ENCODE measurements around the gene PXDN.

Gene PXDN

DNA sequence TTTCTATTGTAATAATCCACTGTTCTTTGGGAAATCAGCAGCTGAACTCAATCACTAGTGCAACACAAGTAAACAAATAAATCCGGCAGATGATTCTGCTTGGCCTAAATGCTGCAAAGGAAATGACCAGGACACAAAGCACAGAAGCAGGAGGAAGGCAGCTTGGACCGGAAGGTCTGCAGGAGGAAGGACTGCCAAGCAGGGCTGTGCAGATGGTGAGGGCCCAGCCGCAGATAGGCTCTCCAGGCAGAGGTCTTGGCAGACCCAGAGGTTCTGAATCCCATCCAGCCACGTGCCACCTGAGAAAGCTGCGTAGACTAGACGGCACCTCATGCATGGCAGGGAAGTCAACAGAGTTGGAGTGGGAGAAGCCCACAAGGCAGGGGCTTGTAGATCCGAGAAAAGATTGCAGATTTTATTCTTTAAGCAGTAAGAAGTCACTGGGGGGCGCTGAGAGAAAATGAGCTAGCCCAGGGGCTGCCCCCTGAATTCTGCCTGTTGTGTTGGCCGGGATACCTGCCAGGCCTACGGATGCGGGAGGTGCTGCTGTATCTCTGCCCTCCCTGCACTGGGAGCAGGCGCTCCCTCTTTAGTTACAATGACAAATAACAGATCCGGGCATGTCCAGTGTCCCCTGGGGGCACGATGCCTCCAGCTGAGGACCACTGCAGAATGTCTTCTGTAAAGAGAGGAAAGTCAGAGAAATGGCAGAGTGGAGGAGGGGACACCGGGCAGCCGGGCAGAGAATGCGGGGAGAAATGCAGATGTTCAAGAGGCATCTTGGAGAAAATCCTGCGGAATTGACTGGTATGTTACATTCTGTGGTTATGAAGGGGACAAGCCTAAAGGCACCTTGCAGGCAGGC is 153.5 kb downstream of the PXDN start:
- H3K9me3 ChIP-seq, result no peaks in the 10 kb centered on the region
- TF ChIP-seq, protein P1, sequence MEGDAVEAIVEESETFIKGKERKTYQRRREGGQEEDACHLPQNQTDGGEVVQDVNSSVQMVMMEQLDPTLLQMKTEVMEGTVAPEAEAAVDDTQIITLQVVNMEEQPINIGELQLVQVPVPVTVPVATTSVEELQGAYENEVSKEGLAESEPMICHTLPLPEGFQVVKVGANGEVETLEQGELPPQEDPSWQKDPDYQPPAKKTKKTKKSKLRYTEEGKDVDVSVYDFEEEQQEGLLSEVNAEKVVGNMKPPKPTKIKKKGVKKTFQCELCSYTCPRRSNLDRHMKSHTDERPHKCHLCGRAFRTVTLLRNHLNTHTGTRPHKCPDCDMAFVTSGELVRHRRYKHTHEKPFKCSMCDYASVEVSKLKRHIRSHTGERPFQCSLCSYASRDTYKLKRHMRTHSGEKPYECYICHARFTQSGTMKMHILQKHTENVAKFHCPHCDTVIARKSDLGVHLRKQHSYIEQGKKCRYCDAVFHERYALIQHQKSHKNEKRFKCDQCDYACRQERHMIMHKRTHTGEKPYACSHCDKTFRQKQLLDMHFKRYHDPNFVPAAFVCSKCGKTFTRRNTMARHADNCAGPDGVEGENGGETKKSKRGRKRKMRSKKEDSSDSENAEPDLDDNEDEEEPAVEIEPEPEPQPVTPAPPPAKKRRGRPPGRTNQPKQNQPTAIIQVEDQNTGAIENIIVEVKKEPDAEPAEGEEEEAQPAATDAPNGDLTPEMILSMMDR (IDR thresholded peaks at IDR 0.05; ENCODE audit: low read depth, low read length), result peak; percentile 22
- DNase-seq, result peak; percentile 51
- peak overlapping the region; percentile 33 for H3K4me3 ChIP-seq (ENCODE audit: low read depth, low read length)
- peaks cover 8% of the 10 kb centered on the region; the same call in 1 of the 2 replicates for H3K4me1 ChIP-seq
- H3K36me3 ChIP-seq, result no peaks in the 10 kb centered on the region
- H3K27me3 ChIP-seq, result no peaks in the 10 kb centered on the region

DNA sequence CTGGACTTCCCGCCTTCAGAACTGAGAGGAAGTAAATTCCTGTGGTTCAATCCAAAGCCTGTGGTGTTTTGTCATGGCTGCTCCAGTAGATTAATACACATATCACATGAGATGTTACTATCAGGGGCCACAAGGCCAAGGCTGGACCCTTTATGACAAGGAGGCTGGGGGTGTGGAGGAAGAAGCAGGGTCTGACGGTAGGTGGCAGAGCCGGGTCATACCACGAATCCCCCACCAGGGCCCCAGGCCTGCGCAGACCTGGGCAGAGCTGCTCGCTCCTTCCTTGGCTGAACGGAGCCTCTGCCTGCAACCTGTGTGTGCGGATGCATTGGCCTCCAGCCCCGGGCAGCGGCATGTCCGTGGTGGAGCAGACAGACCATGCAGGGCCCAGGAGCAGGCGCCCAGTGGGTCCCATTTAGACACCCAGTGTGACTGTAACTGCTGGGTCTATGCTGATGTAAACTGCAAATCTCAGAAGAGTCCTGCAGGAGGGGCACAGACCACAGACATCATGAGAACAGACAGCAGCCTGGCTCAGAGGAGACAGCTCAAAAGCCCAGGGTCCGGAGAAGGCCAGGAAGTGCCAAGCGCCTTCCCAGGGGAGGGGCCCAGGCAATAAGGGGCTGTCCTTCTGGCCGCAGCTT is 155.2 kb downstream of the PXDN start:
- H3K36me3 ChIP-seq, result no peaks in the 10 kb centered on the region
- no peaks in the 10 kb centered on the region for H3K27me3 ChIP-seq
- no peak overlapping the region for H3K4me3 ChIP-seq (ENCODE audit: low read depth, low read length)
- TF ChIP-seq, protein P1 (IDR thresholded peaks at IDR 0.05; ENCODE audit: low read depth, low read length), result no peak
- DNase-seq, result no peak
- no peaks in the 10 kb centered on the region for H3K9me3 ChIP-seq
- H3K4me1 ChIP-seq, result peaks cover 5% of the 10 kb centered on the region; the same call in 1 of the 2 replicates

DNA sequence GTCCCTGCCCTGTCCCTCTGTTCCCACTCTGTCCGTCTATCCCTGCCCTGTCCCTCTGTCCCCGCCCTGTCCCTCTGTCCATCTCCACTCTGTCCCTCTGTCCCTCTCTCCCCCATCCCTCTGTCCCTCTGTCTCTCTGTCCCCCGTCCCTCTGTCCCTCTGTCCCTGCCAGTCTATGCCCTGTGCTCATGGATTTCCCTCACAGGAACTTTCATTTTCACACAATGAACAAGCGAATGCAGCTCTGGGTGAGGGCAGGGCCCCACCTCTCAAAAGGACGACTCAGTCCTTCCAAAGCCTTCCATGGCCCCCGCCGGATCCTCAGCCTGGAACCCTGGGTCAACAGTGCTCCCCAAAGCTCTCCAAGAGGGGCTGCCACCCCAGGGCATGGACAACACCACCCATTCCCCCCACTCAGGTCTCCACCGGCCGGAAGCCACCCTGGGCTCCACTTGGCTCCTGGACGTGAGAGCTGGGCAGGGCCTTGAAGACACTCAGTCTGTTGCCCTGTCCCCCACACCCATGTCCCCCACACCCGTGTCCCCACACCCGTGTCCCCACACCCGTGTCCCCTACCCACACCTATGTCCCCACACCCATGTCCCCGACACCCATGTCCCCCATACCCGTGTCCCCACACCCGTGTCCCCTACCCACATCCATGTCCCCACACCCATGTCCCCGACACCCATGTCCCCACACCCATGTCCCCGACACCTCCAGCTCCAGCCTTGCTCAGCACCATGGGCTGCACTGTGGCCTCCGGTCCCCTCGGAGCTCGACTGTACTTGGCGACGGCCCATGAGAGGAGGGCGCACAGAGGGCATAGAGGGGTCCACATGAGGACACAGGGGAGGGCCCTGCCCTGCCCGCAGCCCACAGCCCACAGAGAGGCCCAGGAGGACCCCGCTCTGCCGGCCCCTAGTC is 156.0 kb downstream of the PXDN start:
- no peaks in the 10 kb centered on the region for H3K27me3 ChIP-seq
- peaks cover 2% of the 10 kb centered on the region; the same call in 1 of the 2 replicates for H3K4me1 ChIP-seq
- TF ChIP-seq, protein P1 (IDR thresholded peaks at IDR 0.05; ENCODE audit: low read depth, low read length), result no peak
- no peak overlapping the region for H3K4me3 ChIP-seq (ENCODE audit: low read depth, low read length)
- DNase-seq, result no peak
- no peaks in the 10 kb centered on the region for H3K36me3 ChIP-seq
- no peaks in the 10 kb centered on the region for H3K9me3 ChIP-seq

DNA sequence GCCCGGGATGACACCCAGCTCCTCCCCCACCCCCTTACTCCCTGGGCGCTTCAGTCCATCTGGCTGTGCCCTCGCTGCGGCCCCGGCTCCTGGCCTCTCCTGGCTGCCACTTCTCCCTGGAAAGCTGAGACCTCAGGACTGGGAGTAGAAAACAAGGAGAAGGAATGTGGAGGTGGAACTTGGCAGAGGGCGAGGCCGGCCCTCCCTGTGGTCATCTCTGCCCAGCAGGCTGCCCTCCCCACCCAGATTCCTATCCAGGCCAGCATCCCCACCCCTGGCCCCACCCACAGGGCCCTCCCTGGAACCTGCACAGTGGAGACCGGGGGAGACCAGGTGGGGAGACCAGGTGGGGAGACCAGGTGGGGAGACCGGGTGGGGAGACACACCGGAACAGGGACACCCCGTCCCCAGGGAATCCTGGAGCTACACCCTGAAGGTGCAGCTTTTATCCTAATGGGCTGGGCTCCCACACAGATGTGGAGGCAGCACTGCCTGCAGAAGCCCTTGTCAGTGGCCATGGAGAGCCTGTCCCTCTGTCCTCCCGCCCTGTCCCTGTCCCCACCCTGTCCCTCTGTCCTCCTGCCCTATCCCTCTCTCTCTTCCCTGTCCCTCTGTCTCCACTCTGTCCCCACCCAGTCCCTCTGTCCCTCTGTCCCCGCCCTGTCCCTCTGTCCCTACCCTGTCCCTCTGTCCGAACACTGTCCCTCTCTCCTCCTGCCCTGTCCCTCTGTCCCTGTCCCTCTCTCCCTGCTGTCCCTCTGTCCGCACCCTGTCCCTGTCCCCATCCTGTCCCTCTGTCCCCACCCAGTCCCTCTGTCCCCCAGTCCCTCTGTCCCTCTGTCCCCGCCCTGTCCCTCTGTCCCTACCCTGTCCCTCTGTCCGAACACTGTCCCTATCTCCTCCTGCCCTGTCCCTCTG is 157.1 kb downstream of the PXDN start:
- Histone ChIP-seq H3K27me3 (no peaks in the 10 kb centered on the region), H3K4me3 (ENCODE audit: low read depth, low read length) (no peak overlapping the region), H3K36me3 (no peaks in the 10 kb centered on the region), H3K4me1 (peaks cover 2% of the 10 kb centered on the region; the same call in 1 of the 2 replicates), H3K9me3 (no peaks in the 10 kb centered on the region)
- no peak for DNase-seq
- TF ChIP-seq, protein P1 (IDR thresholded peaks at IDR 0.05; ENCODE audit: low read depth, low read length), result no peak

DNA sequence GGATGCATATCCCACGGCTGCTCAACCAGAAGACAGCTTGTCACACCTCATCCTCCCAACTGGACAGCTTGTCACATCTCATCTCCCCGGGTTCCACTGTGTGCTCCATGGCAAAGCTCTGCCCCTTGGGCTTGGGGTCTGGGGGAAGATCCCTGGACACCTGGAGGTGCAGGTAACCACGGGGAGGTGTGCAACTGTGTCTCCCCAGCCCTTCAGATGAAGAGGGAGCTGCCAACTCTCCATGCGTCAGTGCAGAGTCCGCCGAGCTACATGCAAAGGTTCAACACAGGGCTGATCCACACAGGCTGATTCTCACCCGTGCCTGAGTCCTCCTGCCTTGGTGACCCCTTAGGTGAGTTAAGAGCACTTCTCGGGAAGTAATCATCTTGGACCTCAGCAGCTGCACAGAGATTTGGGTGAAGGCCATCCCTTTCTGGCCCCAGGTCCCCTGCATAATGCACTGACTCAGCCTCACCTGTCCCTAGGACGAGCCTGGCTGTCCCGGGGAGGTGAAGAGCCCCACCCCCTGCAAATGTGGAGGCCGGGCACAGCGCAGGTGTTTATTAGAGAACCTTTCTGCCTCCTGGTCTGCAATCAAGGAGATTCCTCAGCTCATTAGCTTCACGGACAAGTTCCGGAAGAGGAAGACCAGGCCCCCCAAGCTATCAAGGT is 157.9 kb downstream of the PXDN start:
- H3K36me3 ChIP-seq, result no peaks in the 10 kb centered on the region
- no peaks in the 10 kb centered on the region for H3K27me3 ChIP-seq
- no peaks in the 10 kb centered on the region for H3K9me3 ChIP-seq
- peaks cover 2% of the 10 kb centered on the region; the same call in 1 of the 2 replicates for H3K4me1 ChIP-seq
- no peak overlapping the region for H3K4me3 ChIP-seq (ENCODE audit: low read depth, low read length)
- no peak for DNase-seq
- TF ChIP-seq, protein P1 (IDR thresholded peaks at IDR 0.05; ENCODE audit: low read depth, low read length), result no peak
